HG02642 (cell line): ENCODE measurements around the gene WSB2.
"Not testable (repeated sequence)": the region's sequence is repeated elsewhere in the genome, so short reads cannot be mapped to it uniquely, and the experiment has no call there.

Experiments
- ATAC-seq: cut with Tn5 transposase; IDR thresholded peaks from one replicate; pipeline ENCODE4 v1.9.1; 2021; ENCODE audit warnings: mild to moderate bottlenecking; ENCODE audit not compliant: unreplicated experiment, poor library complexity

The WSB2 gene

DNA sequence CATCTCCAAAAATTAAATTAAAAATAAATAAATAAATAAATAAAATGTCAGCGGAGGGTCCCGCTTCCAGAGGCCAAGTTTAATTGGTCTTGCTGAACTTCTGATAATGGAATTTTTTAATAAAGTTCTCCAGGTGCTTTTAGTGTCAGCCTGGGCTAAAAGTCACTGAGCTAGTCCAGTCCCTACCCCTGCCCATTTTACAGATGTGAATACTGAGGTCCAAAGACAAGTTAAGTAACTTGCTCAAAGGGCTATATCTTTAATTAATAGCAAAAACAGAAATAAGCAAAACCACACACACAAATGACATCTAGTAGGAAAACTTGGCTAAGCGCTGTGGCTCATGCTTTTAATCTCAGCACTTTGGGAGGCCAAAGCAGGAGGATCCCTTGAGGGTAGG is 50.1 kb downstream of the WSB2 start:
- ATAC-seq: no peak

DNA sequence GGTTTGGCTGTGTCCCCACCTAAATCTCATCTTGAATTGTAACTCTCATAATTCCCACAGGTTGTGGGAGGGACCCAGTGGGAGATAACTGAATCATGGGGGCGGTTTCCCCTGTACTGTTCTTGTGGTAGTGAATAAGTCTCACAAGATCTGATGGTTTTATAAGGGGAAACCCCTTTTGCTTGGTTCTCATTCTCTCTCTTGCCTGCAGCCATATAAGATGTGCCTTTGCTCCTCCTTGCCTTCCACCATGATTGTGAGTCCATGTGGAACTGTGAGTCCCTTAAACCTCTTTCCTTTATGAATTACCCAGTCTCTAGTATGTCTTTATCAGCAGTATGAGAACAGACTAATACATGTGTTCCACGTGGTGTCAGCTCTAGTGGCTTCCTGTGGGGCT is 61.2 kb downstream of the WSB2 start:
- not testable (repeated sequence) for ATAC-seq

DNA sequence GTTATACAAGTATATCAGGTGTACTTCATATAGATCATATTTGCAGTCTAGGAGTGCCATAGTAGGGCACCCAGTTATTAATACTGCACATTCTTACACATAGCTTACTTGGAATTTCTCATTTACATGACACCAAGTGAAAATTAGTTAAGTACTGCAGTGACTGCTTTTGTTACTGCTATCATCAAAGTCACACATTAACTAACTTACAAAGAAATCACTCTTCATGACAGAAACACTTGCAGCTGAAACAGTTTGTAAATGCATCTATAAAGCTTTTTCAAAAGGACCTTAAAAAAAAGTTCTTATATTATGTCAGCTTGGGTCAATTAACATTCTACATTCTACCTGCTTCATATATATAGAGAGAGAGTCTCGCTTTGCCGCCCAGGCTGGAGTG is 62.3 kb downstream of the WSB2 start:
- ATAC-seq: no peak

DNA sequence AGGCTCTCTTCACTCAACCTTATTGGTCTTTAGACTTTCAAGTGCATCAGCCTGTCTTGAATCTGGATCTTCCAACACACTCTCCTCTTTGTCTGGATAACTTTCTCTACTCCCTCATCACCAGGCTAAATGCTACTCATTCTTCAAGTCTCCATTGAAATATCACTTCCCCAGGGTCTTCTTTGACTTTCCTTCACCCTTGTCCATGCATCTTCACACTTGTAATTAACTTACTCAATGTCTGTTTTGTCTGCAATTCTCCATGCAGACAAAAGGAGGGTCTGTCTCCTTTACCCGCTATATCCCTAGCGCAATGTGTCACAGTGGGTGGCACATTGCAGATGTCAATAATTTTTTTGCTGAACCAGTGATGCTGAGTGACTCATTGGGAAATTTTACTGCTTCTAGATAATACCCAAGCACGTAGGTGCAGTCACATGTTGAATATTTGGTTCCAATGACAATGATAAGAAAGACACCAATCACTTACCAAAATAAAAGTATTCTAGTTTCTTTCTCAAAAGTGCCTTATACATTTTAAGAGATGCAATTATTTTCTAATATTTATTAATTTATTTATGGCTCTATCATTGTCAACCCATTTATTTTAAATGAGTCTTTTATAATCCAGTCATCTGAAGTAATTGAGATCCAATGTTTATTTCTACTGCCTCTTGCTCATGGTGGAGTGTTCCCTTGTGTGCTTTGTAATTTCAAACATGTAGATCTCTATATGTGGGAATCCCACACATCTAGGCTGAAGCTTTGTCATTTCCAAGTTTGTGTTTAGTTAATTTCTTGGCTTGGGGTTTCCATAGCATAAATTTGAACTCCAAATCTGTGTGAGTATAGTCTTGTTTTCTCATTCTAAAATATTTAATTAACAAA is 66.2 kb downstream of the WSB2 start:
- ATAC-seq: no peak

DNA sequence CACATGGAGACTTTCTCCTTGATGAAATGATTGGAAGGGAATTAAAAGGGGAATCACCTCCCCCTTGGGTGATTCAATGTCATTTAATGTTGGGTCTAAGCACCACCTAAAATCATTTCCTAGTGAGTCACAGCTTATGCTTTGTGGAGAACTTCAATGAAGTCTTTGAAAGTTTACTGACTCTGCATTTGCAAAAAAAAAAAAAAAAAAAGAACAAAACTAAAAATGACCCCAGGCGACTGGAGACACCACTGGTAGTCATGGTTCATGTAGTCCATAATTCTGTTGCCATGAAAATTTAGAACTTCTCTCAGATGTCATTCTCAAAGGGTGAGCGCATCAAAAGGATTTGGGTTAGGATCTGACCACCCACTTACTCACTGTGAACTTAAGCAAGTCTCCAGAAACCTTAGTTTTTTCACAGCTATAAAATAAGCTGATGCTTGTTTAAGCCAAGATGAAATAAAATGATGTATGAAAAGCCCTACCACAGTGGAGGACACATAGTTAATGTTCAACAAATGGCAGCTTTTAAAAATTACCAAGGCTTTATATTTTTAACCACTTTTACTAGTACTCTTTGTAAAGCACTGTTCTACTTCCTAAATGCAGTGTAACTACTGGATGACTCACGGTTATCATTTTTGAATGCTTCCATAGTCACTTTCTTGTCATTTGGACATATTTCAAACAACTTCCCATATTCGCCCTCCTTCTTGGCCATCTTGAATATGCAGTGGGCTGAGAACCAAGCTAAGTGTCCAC is 74.1 kb downstream of the WSB2 start:
- no peak for ATAC-seq

DNA sequence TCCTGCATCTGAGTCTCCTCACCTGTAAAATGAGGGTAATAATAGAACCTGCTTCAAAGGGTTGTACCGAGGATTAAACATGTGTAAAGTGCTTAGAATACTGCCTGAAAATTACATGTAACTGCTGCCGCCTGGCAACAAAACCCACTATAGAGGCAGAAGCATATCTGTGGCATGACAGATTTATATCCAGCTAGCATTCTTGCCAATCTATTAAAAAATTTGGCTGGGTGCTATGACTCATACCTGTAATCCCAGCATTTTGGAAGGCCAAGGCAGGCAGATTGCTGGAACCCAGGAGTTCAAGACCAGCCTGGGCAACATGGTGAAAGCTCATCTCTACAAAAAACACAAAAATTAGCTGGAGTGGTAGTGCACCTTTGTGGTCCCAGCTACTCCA is 75.8 kb downstream of the WSB2 start:
- no peak for ATAC-seq
